ENCODE measurements around the gene CDK15. TPM values are rescaled to one million over a fixed set of nuclear protein-coding genes. Genes with fewer than 3 reads are reported as not detected.

Gene CDK15
- total RNA-seq, 3 donors from 2014 or later = 0.33 to 4.6 (median 2.2) TPM

GRCh38 chr2:201813996-201814760, 7.8 kb downstream of the CDK15 start:
- H3K27me3 ChIP-seq = no peaks in the 10 kb centered on the region
- no peak for DNase-seq (ENCODE audit: low spot score in 2 of 2)
- no peak overlapping the region for H3K27ac ChIP-seq
- intact Hi-C loops (cut with DNase I; ENCODE audit: low total_unique reads) = no loop called here
- H3K4me1 ChIP-seq = no peaks in the 10 kb centered on the region
- H3K4me3 ChIP-seq = no peak overlapping the region
- no peaks in the 10 kb centered on the region for H3K36me3 ChIP-seq
- no peak for TF ChIP-seq POLR2A (IDR thresholded peaks at IDR 0.05)
- no peak for TF ChIP-seq POLR2AphosphoS5 (IDR thresholded peaks at IDR 0.05)
- TF ChIP-seq CTCF (IDR thresholded peaks at IDR 0.05) = no peak
- no peaks in the 10 kb centered on the region for H3K9me3 ChIP-seq

- H3K36me3 ChIP-seq = no peaks in the 10 kb centered on the region
- intact Hi-C loops (cut with DNase I; ENCODE audit: low total_unique reads) = no loop called here
- no peak for DNase-seq (ENCODE audit: low spot score in 2 of 2)
- no peak overlapping the region for H3K27ac ChIP-seq
- no peaks in the 10 kb centered on the region for H3K4me1 ChIP-seq
- no peak overlapping the region for H3K4me3 ChIP-seq
- H3K27me3 ChIP-seq = no peaks in the 10 kb centered on the region
- TF ChIP-seq POLR2A (IDR thresholded peaks at IDR 0.05) = no peak
- TF ChIP-seq POLR2AphosphoS5 (IDR thresholded peaks at IDR 0.05) = no peak
- TF ChIP-seq CTCF (IDR thresholded peaks at IDR 0.05) = no peak
- H3K9me3 ChIP-seq = no peaks in the 10 kb centered on the region
These were observed 10.6 kb downstream of the CDK15 start for GRCh38 chr2:201816657-201817575.

- Histone ChIP-seq H3K27ac (no peak overlapping the region), H3K27me3 (no peaks in the 10 kb centered on the region), H3K4me3 (no peak overlapping the region), H3K36me3 (no peaks in the 10 kb centered on the region), H3K4me1 (no peaks in the 10 kb centered on the region), H3K9me3 (no peaks in the 10 kb centered on the region)
- no peak for DNase-seq (ENCODE audit: low spot score in 2 of 2)
- TF ChIP-seq POLR2AphosphoS5 (IDR thresholded peaks at IDR 0.05) = no peak
- TF ChIP-seq POLR2A (IDR thresholded peaks at IDR 0.05) = no peak
- no peak for TF ChIP-seq CTCF (IDR thresholded peaks at IDR 0.05)
- intact Hi-C loops (cut with DNase I; ENCODE audit: low total_unique reads) = no loop called here
These were observed 14.2 kb downstream of the CDK15 start for GRCh38 chr2:201820383-201821007.

GRCh38 chr2:201821080-201821479, 14.7 kb downstream of the CDK15 start:
- no peaks in the 10 kb centered on the region for H3K9me3 ChIP-seq
- H3K4me3 ChIP-seq = no peak overlapping the region
- intact Hi-C loops (cut with DNase I; ENCODE audit: low total_unique reads) = no loop called here

More at GRCh38 chr2:201821080-201821479, 14.7 kb downstream of the CDK15 start:
- no peak overlapping the region for H3K27ac ChIP-seq
- no peak for TF ChIP-seq CTCF (IDR thresholded peaks at IDR 0.05)
- no peak for TF ChIP-seq POLR2A (IDR thresholded peaks at IDR 0.05)
- TF ChIP-seq POLR2AphosphoS5 (IDR thresholded peaks at IDR 0.05) = no peak
- no peaks in the 10 kb centered on the region for H3K27me3 ChIP-seq
- no peak for DNase-seq (ENCODE audit: low spot score in 2 of 2)
- no peaks in the 10 kb centered on the region for H3K36me3 ChIP-seq
- H3K4me1 ChIP-seq = no peaks in the 10 kb centered on the region
